Fibroblast of pulmonary artery (primary cell): Measurements from ENCODE around the gene NGRN.
"Not testable (repeated sequence)": the region's sequence is repeated elsewhere in the genome, so short reads cannot be mapped to it uniquely, and the experiment has no call there.

ENCODE experiments used
- DNase-seq: peaks from one replicate; pipeline ENCODE4 v3.0.0-alpha.2; 2010; ENCODE audit warnings: low read depth
- H3K4me3 ChIP-seq: replicated peaks from 2 replicates; pipeline ENCODE4 v1.5.1; 2011; ENCODE audit warnings: low read depth, mild to moderate bottlenecking, control low read depth, low read length, moderate library complexity
- CTCF ChIP-seq: IDR thresholded peaks from 2 replicates; pipeline ENCODE4 v1.5.1; 2011; ENCODE audit warnings: mild to moderate bottlenecking, control low read depth, low read length, inconsistent platforms; ENCODE audit errors: missing control alignments

The NGRN gene

DNA sequence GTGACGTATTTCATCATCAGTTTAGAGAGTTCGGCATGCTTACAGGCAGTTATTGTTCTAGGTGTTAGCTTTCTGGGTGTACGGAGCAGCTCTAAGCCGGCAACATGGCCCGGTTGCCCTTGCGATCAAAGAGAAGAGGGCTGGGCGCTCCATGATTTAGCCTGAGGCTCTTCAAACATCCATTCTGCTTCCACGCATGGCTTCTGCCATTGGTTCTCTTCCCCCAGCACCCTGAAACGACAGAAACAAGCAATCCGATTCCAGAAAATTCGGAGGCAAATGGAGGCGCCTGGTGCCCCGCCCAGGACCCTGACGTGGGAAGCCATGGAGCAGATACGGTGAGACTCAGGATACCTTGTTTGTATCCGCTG is 574 bp downstream of the NGRN start:
- H3K4me3 ChIP-seq = peak overlapping the region; percentile 95
- TF ChIP-seq CTCF = no peak
- peak; percentile 29 for DNase-seq

DNA sequence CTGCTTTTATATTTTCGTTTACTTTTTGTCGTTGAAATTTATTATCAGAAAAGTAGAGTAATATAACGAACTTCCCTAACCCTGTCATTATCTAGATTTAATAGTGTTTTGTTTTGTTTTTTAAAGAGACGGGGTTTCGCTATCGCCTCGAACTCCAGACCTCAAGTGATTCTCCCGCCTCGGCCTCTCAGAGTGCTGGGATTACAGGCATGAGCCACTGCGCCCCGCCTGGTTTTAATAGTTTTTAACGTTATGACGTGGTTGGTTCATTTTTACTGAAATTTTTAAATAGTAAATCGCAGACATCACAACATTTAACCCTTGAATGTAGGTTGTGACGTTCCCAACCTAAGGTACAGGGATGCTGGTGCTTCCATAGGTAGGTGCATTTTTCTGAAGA is 1.0 kb downstream of the NGRN start:
- TF ChIP-seq CTCF = no peak
- DNase-seq = peak; percentile 26
- H3K4me3 ChIP-seq = peak overlapping the region; percentile 95

- H3K4me3 ChIP-seq = no peak overlapping the region
- TF ChIP-seq CTCF = no peak
- no peak for DNase-seq
Measured at GRCh38 chr15:90268415-90268814, 2.9 kb downstream of the NGRN start.

- DNase-seq = no peak
- H3K4me3 ChIP-seq = no peak overlapping the region
- no peak for TF ChIP-seq CTCF
Measured at GRCh38 chr15:90270502-90271150, 5.2 kb downstream of the NGRN start.

DNA sequence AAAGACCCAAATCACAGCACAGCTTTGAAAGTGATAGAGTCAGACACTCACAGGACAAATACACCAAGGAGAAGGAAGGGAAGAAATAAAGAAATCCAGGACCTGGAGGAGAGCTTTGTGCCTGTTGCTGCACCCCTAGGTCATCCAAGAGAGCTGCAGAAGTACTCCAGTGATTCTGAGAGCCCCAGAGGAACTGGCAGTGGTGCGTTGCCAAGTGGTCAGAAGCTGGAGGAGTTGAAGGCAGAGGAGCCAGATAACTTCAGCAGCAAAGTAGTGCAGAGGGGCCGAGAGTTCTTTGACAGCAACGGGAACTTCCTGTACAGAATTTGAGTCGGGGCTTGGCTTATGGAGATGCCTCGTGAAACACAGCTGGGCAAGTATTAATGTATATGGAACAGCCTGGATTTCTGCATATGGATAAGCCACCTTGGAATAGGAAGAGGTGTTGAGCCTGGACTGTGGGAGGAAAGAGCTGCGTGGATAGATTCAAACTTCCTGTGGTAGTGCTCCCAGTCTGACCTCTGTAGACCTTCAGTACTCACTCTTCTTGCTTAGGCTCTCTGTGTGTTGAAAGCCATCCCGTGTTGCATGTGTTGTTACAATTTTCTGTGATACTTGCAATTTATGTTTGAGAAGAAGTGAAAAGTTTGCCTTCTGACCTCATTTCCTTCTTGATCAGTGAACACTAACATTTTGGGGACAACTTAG is 6.1 kb downstream of the NGRN start:
- no peak for DNase-seq
- TF ChIP-seq CTCF = no peak
- H3K4me3 ChIP-seq = no peak overlapping the region

DNA sequence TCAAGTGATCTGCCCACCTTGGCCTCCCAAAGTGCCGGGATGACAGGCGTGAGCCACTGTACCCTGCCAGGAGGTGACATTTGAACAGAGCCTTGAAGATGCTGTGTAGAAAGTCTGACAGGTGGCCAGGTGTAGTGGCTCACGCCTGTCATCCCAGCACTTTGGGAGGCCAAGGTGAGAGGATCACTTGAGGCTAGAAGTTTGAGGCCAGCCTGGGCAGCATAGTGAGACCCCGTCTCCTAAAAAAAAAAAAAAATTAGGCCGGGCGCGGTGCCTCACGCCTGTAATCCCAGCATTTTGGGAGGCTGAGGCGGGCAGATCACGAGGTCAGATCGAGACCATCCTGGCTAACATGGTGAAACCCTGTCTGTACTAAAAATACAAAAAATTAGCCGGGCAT is 13.0 kb downstream of the NGRN start:
- not testable (repeated sequence) for DNase-seq, H3K4me3 ChIP-seq

GRCh38 chr15:90280743-90281142 is 15.3 kb downstream of the NGRN start:
- H3K4me3 ChIP-seq, DNase-seq: not testable (repeated sequence)

- DNase-seq, H3K4me3 ChIP-seq: not testable (repeated sequence)
Measured at GRCh38 chr15:90281637-90282036, 16.2 kb downstream of the NGRN start.

GRCh38 chr15:90286678-90287077 is 21.2 kb downstream of the NGRN start:
- peak; percentile 58 for DNase-seq
- no peak overlapping the region for H3K4me3 ChIP-seq
- peak; percentile 49 for TF ChIP-seq CTCF
